ENCODE measurements around the gene NSRP1.
"Not testable (repeated sequence)": the region's sequence is repeated elsewhere in the genome, so short reads cannot be mapped to it uniquely, and the experiment has no call there.

The NSRP1 gene

GRCh38 chr17:30124273-30124796, 7.7 kb downstream of the NSRP1 start:
- no peak for DNase-seq

DNA sequence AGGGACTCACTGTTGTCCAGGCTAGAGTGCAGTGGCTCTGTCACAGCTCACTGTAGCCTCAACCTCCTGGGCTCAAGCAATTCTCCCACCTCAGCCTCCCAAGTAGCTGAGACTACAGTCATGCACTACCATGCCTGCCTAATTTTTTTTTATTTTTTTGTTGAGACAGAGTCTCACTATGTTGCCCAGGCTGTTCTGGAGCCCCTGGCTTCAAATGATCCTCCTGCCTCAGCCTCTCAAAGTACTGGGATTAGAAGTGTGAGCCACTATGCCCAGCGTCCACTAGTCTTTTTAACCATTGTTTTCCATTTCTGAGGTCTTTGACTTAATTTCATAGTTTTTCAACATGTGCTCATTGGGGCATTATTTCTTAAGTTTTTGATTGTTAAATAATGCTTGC, 13.5 kb downstream of the NSRP1 start:
- DNase-seq: no peak

- DNase-seq: no peak
Observed at GRCh38 chr17:30132615-30133014, 16.0 kb downstream of the NSRP1 start.

GRCh38 chr17:30133197-30133596, 16.6 kb downstream of the NSRP1 start:
- no peak for DNase-seq

DNA sequence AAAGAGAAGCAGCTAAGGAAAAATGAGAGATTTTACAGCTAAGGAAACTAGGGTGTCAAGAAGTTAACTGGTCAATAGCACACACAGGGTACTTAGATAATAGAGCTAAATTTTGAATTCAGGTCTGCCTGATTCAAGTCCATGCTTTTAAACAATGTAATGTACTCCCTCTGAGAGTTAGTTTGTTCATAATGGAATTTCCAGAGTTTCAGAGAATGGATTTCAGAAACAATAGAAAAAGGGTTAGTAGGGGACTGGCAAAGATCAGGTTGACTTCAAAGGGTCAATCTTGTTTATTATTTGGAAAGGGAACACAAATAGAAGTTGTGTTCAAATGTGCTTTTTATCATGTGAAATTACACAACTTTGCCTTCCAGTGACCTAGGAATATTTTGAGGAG, 17.9 kb downstream of the NSRP1 start:
- no peak for DNase-seq

DNA sequence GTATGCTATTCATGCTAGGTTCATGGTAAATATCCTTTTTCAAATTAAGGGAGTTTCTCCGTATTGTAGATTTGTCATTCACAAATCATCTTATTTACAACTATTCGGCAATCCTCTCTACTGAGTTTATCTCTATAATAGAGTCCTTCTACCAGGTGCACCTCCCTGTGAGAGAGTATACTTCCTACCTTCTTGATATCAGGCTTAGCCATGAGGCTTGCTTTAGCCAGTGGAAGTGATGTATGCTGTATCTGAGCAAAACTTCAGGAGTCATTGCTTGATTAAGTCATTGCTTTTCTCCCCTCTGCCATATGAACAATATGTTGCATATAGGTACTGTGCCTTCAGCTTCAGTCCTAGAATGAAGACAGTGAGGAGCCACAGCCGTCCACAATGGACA, 20.5 kb downstream of the NSRP1 start:
- DNase-seq: no peak

GRCh38 chr17:30147860-30148259, 31.2 kb downstream of the NSRP1 start:
- DNase-seq: not testable (repeated sequence)

DNA sequence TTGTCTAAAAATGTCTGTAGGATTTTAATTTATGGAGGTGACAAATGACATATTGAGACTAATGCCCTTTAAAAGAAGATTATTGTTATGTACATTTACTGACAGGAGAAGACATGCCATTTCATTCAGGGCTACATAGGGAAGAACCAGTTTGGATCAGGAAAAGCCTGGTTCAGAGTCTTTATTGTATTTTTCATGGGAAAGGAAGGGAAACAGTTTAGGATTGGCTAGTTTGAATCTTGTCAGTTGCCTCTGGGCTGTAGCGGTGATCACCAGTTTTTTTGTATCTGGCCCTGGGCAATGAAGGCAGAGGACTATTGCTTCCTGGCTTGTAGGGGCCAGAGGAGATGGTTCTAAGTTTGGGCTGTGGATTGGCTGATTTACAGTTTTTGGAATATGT, 31.8 kb downstream of the NSRP1 start:
- DNase-seq: no peak

DNA sequence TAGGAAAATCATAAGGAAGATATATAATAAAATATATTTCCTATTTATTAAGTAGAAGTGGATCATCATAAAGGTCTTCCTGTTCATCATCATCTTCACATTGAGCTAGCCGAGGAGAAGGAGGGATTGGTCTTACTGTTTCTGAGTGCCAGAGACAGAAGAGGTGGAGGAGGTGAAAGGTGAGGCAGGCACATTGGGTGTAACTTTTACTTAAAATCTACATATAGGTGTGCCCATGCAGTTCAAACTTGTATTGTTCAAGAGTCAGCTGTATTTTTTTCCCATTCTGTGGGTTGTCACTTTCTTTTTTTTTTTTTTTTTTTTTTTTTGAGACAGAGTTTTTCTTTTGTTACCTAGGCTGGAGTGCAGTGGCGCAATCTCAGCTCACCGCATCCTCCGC, 34.9 kb downstream of the NSRP1 start:
- DNase-seq: no peak

- no peak for DNase-seq
Observed at GRCh38 chr17:30153463-30153862, 36.8 kb downstream of the NSRP1 start.

- no peak for DNase-seq
Observed at GRCh38 chr17:30155389-30155788, 38.8 kb downstream of the NSRP1 start.

DNA sequence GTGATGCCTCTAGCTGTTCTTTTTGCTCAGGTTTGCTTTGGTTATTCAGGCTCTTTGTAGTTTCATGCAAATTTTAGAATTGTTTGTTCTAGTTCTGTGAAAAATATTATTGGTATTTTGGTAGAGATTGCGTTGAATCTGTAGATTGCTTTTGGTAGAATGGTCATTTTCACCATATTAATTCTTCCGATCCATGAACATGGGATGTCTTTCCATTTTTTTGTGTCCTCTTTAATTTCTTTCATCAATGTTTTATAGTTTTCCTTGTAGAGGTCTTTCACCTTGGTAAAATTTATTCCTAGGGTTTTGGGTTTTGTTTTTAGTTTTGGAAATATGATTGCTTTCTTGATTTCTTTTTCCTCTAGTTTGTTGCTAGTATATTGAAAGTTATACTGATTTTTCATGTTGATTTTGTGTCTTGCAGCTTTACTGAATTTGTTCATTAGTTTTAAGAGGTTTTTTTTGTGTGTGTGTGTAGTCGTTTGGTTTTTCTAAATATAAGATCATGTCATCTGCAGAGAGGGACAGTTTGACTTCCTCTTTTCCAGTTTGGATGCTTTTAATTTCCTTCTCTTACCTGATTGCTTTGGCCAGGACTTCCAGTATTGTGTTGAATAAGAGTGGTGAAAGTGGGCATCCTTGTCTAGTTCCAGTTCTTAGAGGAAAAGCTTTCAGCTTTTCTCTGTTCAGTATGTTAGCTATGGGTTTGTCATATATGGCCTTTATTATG, 42.4 kb downstream of the NSRP1 start:
- DNase-seq: no peak

GRCh38 chr17:30160419-30161172, 44.0 kb downstream of the NSRP1 start:
- no peak for DNase-seq

DNA sequence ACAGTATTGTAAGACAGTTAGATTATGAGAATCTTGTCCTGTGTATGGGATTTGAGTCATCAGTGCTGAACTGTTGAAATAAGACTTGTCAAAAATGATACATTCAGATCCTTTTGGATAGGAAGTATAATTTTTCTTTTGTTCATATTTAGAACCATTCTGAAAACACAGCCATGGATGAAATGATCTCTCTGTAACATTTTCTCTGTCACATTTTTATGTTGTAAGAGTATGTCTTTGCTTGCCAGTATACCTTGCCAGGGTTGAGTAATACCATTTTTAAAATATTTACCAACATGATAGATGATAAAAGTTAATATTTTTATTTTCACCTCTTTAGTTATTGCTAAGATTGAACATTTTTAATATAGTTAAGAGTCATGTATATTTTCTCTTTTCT, 45.0 kb downstream of the NSRP1 start:
- DNase-seq: no peak

DNA sequence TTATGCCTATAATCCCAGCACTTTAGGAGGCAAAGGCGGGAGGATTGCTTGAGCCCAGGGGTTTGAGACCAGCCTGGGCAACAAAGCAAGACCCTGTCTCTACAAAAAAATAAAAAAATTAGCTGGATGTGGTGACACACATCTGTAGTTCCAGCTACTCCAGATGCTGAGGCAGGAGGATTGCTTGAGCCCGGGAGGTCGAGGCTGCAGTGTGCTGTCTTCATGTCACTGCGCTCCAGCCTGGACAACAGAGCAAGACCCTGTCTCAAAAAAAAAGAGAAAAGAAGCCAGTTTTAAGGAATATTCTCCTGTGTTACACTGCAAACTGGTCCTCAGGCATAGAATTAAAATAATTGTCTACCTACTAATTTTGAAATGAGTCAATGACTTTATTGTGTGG, 47.9 kb downstream of the NSRP1 start:
- no peak for DNase-seq

DNA sequence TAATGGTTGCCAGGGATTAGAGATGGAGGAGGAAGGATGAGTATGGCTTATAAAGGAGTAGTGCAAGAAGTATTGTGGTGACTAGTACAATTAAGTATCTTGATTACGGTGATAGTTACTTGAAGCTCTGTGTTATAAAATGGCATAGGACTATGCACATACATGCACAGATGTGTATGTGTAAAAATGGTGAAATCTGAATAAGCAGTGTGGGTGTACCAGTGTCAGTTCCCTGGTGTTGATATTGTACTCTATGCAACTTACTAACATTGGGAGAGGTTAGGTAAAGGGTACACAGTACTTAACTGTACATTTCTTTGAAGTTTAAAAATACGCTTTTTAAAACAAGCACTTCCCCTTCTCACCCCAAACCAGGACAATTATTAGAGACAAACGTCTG, 48.5 kb downstream of the NSRP1 start:
- no peak for DNase-seq

DNA sequence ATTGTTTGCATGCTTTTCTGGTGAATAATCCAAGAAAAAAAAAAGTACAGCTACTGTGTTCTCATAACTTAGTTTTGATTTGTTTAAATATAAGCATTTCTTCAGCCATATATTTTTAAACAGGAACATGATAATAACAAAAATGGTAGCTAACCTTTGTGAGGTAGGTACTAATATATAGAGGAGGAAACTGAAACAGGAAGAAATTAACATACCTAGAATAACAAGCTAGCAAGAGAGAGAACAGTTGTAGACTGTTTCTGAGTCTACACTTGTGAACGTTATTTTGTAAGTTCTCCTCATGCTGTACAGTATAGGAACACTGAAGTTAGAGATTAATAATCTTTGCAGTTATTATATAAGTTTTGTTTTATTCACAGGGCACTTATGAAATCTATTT, 49.3 kb downstream of the NSRP1 start:
- no peak for DNase-seq

- no peak for DNase-seq
Observed at GRCh38 chr17:30170415-30170987, 53.9 kb downstream of the NSRP1 start.

- DNase-seq: no peak
Observed at GRCh38 chr17:30172560-30172959, 55.9 kb downstream of the NSRP1 start.

- DNase-seq: no peak
Observed at GRCh38 chr17:30173649-30174048, 57.0 kb downstream of the NSRP1 start.

DNA sequence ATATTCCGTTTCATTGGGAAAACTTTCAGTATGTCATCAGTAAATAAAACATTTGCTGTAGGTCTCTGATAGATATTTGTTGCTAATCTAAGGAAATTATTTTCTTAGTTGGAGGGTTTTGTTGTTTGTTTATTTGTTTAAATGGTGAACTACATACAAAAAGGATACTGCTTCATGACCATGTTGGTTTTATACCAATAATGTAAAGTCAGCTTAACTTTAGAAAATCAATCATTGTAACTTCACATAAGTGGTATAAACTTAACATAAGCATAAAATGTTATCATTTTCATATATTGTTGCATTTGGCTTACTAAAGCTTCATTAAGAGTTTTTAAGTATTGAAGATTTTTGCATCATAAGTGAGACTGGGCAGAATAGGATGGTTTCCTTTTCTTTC, 57.9 kb downstream of the NSRP1 start:
- DNase-seq: no peak

DNA sequence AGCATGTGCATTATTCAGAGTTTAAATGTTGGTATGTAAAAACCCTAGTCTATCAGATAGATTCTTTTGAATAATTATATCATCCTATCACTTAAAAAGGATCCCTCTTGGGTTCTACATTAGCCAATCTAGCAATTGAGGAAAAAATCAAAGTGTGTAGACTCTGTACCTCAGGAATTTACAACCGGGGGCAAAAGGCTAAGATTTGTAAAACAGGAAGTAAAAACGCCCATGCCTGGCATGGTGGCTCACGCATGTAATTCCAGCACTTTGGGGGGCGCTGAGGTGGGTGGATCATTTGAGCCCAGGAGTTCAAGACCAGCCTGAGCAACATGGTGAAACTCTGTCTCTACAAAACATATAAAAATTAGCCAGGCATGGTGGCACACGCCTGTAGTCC, 60.2 kb downstream of the NSRP1 start:
- DNase-seq: no peak

GRCh38 chr17:30186761-30187160, 70.1 kb downstream of the NSRP1 start:
- DNase-seq: no peak

GRCh38 chr17:30187573-30187972, 71.0 kb downstream of the NSRP1 start:
- DNase-seq: no peak
